ENCODE measurements around the gene ZSWIM3. TPM values are rescaled to one million over a fixed set of nuclear protein-coding genes. Genes with fewer than 3 reads are reported as not detected.

ZSWIM3 gene
- total and polyA plus RNA-seq, 2 of the 8 experiments (the other 6 are each of a cell fraction or from before 2014, with no cell fraction given): 5.5 to 6.9 TPM

GRCh38 chr20:45848421-45848820, 9.0 kb upstream of the ZSWIM3 start:
- no peak overlapping the region for H3K14ac ChIP-seq (ENCODE audit: insufficient read length)
- CTCF ChIA-PET (ENCODE audit: partially characterized antibody): interaction anchor here (1.0 to 1.4 kb wide), 3 partner anchors 9 to 49 kb away, joined by 3 to 4 read pairs (median 3); no protein-coding TSS in a partner anchor
- no peaks in the 10 kb centered on the region for H3K27me3 ChIP-seq (replicated peaks in 1 of 4; ENCODE audit: control insufficient read depth in 3 of 4, extremely low read depth in 1 of 4, insufficient read depth in 3 of 4, low read length in 3 of 4)
- no peak overlapping the region for H4K8ac ChIP-seq (ENCODE audit: extremely low read depth, insufficient read depth, low read length)
- no peak overlapping the region for H3K4me2 ChIP-seq (ENCODE audit: insufficient read depth in 1 of 2, low read depth in 2 of 2, low read length in 2 of 2)
- no peaks in the 10 kb centered on the region for H3K79me1 ChIP-seq (ENCODE audit: low read depth, low read length)
- no peak overlapping the region for H3K27ac ChIP-seq (ENCODE audit: low read depth, low read length)
- 92% methylated on average over 8 of the region's 8 CpGs; no CpG with 5 or more reads in 1 of the 2 experiments for WGBS, 2 experiments (ENCODE audit: extremely low coverage in 1 of 2, insufficient coverage in 1 of 2, insufficient read length in 1 of 2, insufficient replicate concordance in 2 of 2, low coverage in 1 of 2, low lambda C conversion rate in 2 of 2, missing lambda C conversion rate in 1 of 2)
- no peak for FAIRE-seq
- peak overlapping the region; percentile 72; the same call in 1 of the 2 replicates for H2AK5ac ChIP-seq (ENCODE audit: low read depth, low read length)
- no peak for DNase-seq (ENCODE audit: low read depth in 1 of 2, low spot score in 2 of 2)
- POLR2A ChIA-PET (ENCODE audit: partially characterized antibody): interaction anchor here (0.5 to 4.5 kb wide), 5 partner anchors 9 to 32 kb away, joined by 3 to 36 read pairs (median 11); partner anchors contain the start of genes SNX21 and ZSWIM1
- no peak overlapping the region for H3K18ac ChIP-seq (ENCODE audit: extremely low read depth, low read length)
- no peak overlapping the region for H2BK12ac ChIP-seq (ENCODE audit: low read depth, low read length)
- no peak overlapping the region for H2BK20ac ChIP-seq (ENCODE audit: low read length)
- no peak overlapping the region for H3K9ac ChIP-seq (replicated peaks in 1 of 4; ENCODE audit: extremely low read depth in 1 of 4, low read depth in 3 of 4, low read length in 3 of 4)
- 0 out of 2 replicates have a peak overlapping the region, but pooled peaks have one; percentile 18 for H2BK15ac ChIP-seq (ENCODE audit: low read length)
- H4K20me1 ChIP-seq (replicated peaks in 1 of 2; ENCODE audit: control insufficient read depth in 1 of 2, insufficient read depth in 2 of 2, low read length in 2 of 2): no peaks in the 10 kb centered on the region
- peaks cover 0 to 7% of the 10 kb centered on the region in 2 experiments; a peak in 1 of 4 replicates for H3K79me2 ChIP-seq (ENCODE audit: control insufficient read depth in 1 of 2, insufficient read depth in 2 of 2, low read length in 2 of 2)
- no peak overlapping the region for H3K4me3 ChIP-seq (ENCODE audit: extremely low read depth in 1 of 4, insufficient read depth in 2 of 4, low read depth in 3 of 4, low read length in 4 of 4)
- no peak overlapping the region for H3K4ac ChIP-seq (replicated peaks; ENCODE audit: insufficient read length, low read depth, low read length)
- peaks cover 2 to 6% (median 4%) of the 10 kb centered on the region in 4 experiments; a peak in 5 of 7 replicates for H3K4me1 ChIP-seq (replicated peaks in 1 of 4; ENCODE audit: control insufficient read depth in 3 of 4, insufficient read depth in 4 of 4, low read length in 3 of 4)
- H3K23ac ChIP-seq (ENCODE audit: insufficient read length): no peak overlapping the region
- no peaks in the 10 kb centered on the region for H3K23me2 ChIP-seq (ENCODE audit: low read depth, low read length)
- peaks cover 8 to 46% (median 10%) of the 10 kb centered on the region in 4 experiments for H3K36me3 ChIP-seq (ENCODE audit: control insufficient read depth in 2 of 4, insufficient read depth in 4 of 4, low read length in 3 of 4)
- H2BK5ac ChIP-seq (ENCODE audit: low read depth, low read length): 0 out of 2 replicates have a peak overlapping the region, but pooled peaks have one; percentile 19
- no peak overlapping the region for H4K91ac ChIP-seq (replicated peaks; ENCODE audit: insufficient read length, low read length)
- no peaks in the 10 kb centered on the region for H3K9me3 ChIP-seq (ENCODE audit: insufficient read depth in 2 of 2, low read depth in 1 of 2, low read length in 1 of 2)
- TF ChIP-seq CREB1 (IDR thresholded peaks at IDR 0.05): no peak
- TF ChIP-seq BRCA1 (IDR thresholded peaks at IDR 0.05; ENCODE audit: low read depth, low read length): no peak
- TF ChIP-seq HDAC6 (IDR thresholded peaks at IDR 0.05; ENCODE audit: low read depth, low read length): no peak
- TF ChIP-seq BACH1 (IDR thresholded peaks at IDR 0.05; ENCODE audit: low read length): no peak
- TF ChIP-seq JUND (IDR thresholded peaks at IDR 0.05; ENCODE audit: low read length): no peak
- no peak for TF ChIP-seq CBX5 (IDR thresholded peaks at IDR 0.05; ENCODE audit: low read depth, low read length)
- no peak for TF ChIP-seq CEBPB (IDR thresholded peaks at IDR 0.05; ENCODE audit: low read depth, low read length)
- no peak for TF ChIP-seq CTCF (IDR thresholded peaks at IDR 0.05; ENCODE audit: control extremely low read depth in 1 of 3, insufficient read depth in 1 of 3, low read depth in 1 of 3, low read length in 3 of 3)
- H3K56ac ChIP-seq (replicated peaks; ENCODE audit: insufficient read length, low read depth, low read length): no peak overlapping the region
- no peak overlapping the region for H2BK120ac ChIP-seq (replicated peaks; ENCODE audit: low read depth, low read length)
- H4K5ac ChIP-seq (ENCODE audit: insufficient read length, low read depth, low read length): no peak overlapping the region
- H2AFZ ChIP-seq (ENCODE audit: low read length): no peak overlapping the region
